HCT116 (cell line): ENCODE results near the gene KIAA1328. TPM values are rescaled to one million over a fixed set of nuclear protein-coding genes. Genes with fewer than 3 reads are reported as not detected.

ENCODE experiments used
- ATAC-seq: fragments of 200-7000 bp; cut with Tn5 transposase; 2 replicates; pipeline ENCODE4 v1.9.1; 2020; ENCODE audit warnings: mild to moderate bottlenecking, moderate library complexity
- BruUV-seq: library from RNA; stranded (reverse); fragments of 400-500 nt; replicated peaks from 2 replicates; lab custom pipeline; 2021; lab: Mats Ljungman, UMichigan
- CTCF ChIA-PET: fragments of 300-600 bp; sonication (Branson Sonifier 250); formaldehyde crosslinking; loops from one replicate; lab custom pipeline; 2021; ENCODE audit warnings: antibody characterized with exemption; lab: Charles Lee
- POLR2A ChIA-PET: fragments of 300-600, 350-600 bp; sonication (Branson Sonifier 250); formaldehyde crosslinking; loops from one replicate; lab custom pipeline; 2021; ENCODE audit warnings: antibody characterized with exemption; lab: Charles Lee
- RAD21 ChIA-PET, 2 experiments: fragments of 300-600 bp; sonication (Branson Sonifier 250); formaldehyde crosslinking; loops; one replicate each; lab custom pipeline; 2023; ENCODE audit warnings: low total read pairs in 2 of 2; ENCODE audit not compliant: uncharacterized antibody in 2 of 2, unreplicated experiment in 2 of 2, low non-redundant PET in 1 of 2; lab: Charles Lee
- DNase-seq: peaks from one replicate; pipeline ENCODE4 v3.0.0-alpha.2; 2010; ENCODE audit warnings: low read depth, low spot score
- H2AFZ ChIP-seq: fragments of 200-600 bp; shearing (Covaris generic), sonication (generic); 2 replicates; pipeline ENCODE4 v1.6.1; 2017; ENCODE audit warnings: low read depth, mixed run types, mixed read lengths, antibody characterized with exemption, low read length; ENCODE audit not compliant: poor library complexity, severe bottlenecking
- H3K27ac ChIP-seq: 2 replicates; pipeline ENCODE4 v1.5.1; 2012; ENCODE audit warnings: low read depth, low read length
- H3K27me3 ChIP-seq: fragments of 200-600 bp; sonication (generic); 2 replicates; pipeline ENCODE4 v1.6.1; 2016; ENCODE audit warnings: mixed run types, low read length, mixed read lengths; ENCODE audit not compliant: insufficient read depth
- H3K36me3 ChIP-seq, 2 experiments: fragments of 200-500 bp in 1 of 2; fragments of 200-600 bp in 1 of 2; sonication (Bioruptor generic) in 1 of 2; sonication (generic) in 1 of 2; 2 replicates each; pipeline versions ENCODE4 v1.5.1 to v1.6.1; 2014 to 2016; ENCODE audit warnings: low read length in 2 of 2, inconsistent platforms in 1 of 2, mixed read lengths in 1 of 2, mixed run types in 1 of 2; ENCODE audit not compliant: insufficient read depth in 2 of 2, control insufficient read depth in 1 of 2
- H3K4me1 ChIP-seq, 2 experiments: fragments of 200-600 bp in 1 of 2; sonication (generic) in 1 of 2; 2 replicates each; pipeline versions ENCODE4 v1.5.1 to v1.6.1; 2012 to 2017; ENCODE audit warnings: low read length in 2 of 2, inconsistent platforms in 1 of 2, mild to moderate bottlenecking in 1 of 2, mixed read lengths in 1 of 2, mixed run types in 1 of 2, moderate library complexity in 1 of 2; ENCODE audit not compliant: insufficient read depth in 2 of 2, control insufficient read depth in 1 of 2
- H3K4me2 ChIP-seq: fragments of 200-600 bp; sonication (generic); 2 replicates; pipeline ENCODE4 v1.6.1; 2017; ENCODE audit warnings: mixed run types, low read length, mixed read lengths
- H3K4me3 ChIP-seq, 2 experiments: fragments of 200-600 bp in 1 of 2; sonication (generic) in 1 of 2; replicated peaks in 1 of 2; 2 replicates each; pipeline ENCODE4 v1.5.1; 2011 to 2016; ENCODE audit warnings: low read length in 2 of 2, control low read depth in 1 of 2, low read depth in 1 of 2, mild to moderate bottlenecking in 1 of 2, mixed read lengths in 1 of 2, mixed run types in 1 of 2
- H3K79me2 ChIP-seq: fragments of 200-600 bp; sonication (generic); 2 replicates; pipeline ENCODE4 v1.6.1; 2017; ENCODE audit warnings: mild to moderate bottlenecking, mixed run types, low read length, moderate library complexity, mixed read lengths; ENCODE audit not compliant: insufficient read depth
- H3K9ac ChIP-seq: fragments of 200-600 bp; sonication (generic); 2 replicates; pipeline ENCODE4 v1.6.1; 2016; ENCODE audit warnings: low read length, mixed read lengths
- H3K9me2 ChIP-seq: fragments of 200-600 bp; sonication (generic), shearing (Covaris generic); 2 replicates; pipeline ENCODE4 v1.6.1; 2017; ENCODE audit warnings: mixed run types, mild to moderate bottlenecking, moderate library complexity; ENCODE audit not compliant: insufficient read depth
- H3K9me3 ChIP-seq, 2 experiments: fragments of 200-500 bp in 1 of 2; fragments of 200-600 bp in 1 of 2; sonication (Bioruptor generic) in 1 of 2; sonication (generic) in 1 of 2; 2 replicates each; pipeline ENCODE4 v1.6.1; 2014 to 2017; ENCODE audit warnings: low read length in 2 of 2, mixed read lengths in 2 of 2, inconsistent platforms in 1 of 2, low read depth in 1 of 2, mild to moderate bottlenecking in 1 of 2, mixed run types in 1 of 2, moderate library complexity in 1 of 2; ENCODE audit not compliant: control insufficient read depth in 1 of 2, insufficient read depth in 1 of 2
- H4K20me1 ChIP-seq: fragments of 200-600 bp; sonication (generic), shearing (Covaris generic); 2 replicates; pipeline ENCODE4 v1.6.1; 2017; ENCODE audit warnings: mixed run types, mild to moderate bottlenecking, moderate library complexity; ENCODE audit not compliant: insufficient read depth
- CBX3 ChIP-seq: IDR thresholded peaks from 2 replicates; pipeline ENCODE4 v1.6.1; 2012; ENCODE audit warnings: low read depth
- EGR1 ChIP-seq: IDR thresholded peaks from 2 replicates; pipeline ENCODE4 v1.6.1; 2012; ENCODE audit warnings: low read depth
- ELF1 ChIP-seq: IDR thresholded peaks from 2 replicates; pipeline ENCODE4 v1.6.1; 2012; ENCODE audit warnings: low read depth, borderline replicate concordance
- EZH2 ChIP-seq: fragments of 200-600 bp; sonication (generic); IDR thresholded peaks from 2 replicates; pipeline ENCODE4 v1.6.1; 2017; ENCODE audit warnings: antibody characterized with exemption, mixed run types
- JUND ChIP-seq: IDR thresholded peaks from 2 replicates; pipeline ENCODE4 v1.6.1; 2012
- POLR2AphosphoS5 ChIP-seq: IDR thresholded peaks from 2 replicates; pipeline ENCODE4 v1.6.1; 2011; ENCODE audit warnings: mild to moderate bottlenecking, low read depth, low read length, moderate library complexity
- RAD21 ChIP-seq: IDR thresholded peaks from 2 replicates; pipeline ENCODE4 v1.6.1; 2012; ENCODE audit warnings: low read depth, mild to moderate bottlenecking
- SIN3A ChIP-seq: IDR thresholded peaks from 2 replicates; pipeline ENCODE4 v1.6.1; 2012; ENCODE audit warnings: low read depth
- SP1 ChIP-seq: IDR thresholded peaks from 2 replicates; pipeline ENCODE4 v1.6.1; 2012; ENCODE audit warnings: low read depth
- SRF ChIP-seq: IDR thresholded peaks from 2 replicates; pipeline ENCODE4 v1.6.1; 2012; ENCODE audit warnings: low read depth
- TCF7L2 ChIP-seq: IDR thresholded peaks from 2 replicates; pipeline ENCODE4 v1.7.0; 2011; ENCODE audit warnings: borderline replicate concordance, inconsistent platforms; ENCODE audit not compliant: insufficient read depth, insufficient read length; ENCODE audit errors: extremely low read depth
- YY1 ChIP-seq: IDR thresholded peaks from 2 replicates; pipeline ENCODE4 v1.6.1; 2011; ENCODE audit warnings: low read length, low read depth, moderate library complexity, mild to moderate bottlenecking; ENCODE audit not compliant: insufficient replicate concordance; ENCODE audit errors: extremely low read depth
- ZFX ChIP-seq: fragments of 450-650 bp; IDR thresholded peaks from 2 replicates; pipeline ENCODE4 v1.6.1; 2017
- ZNF274 ChIP-seq: fragments of 200-500 bp; sonication (Bioruptor generic); IDR thresholded peaks from 2 replicates; pipeline ENCODE4 v1.6.1; 2014; ENCODE audit warnings: mild to moderate bottlenecking, low read depth, low read length, inconsistent platforms
- intact Hi-C: fragments of 100-400 bp; cut with micrococcal nuclease; formaldehyde crosslinking; loops from 2 replicates; pipeline ENCODE4 v1.10.0; 2022
- total RNA-seq: library from RNA; stranded (reverse); gene quantifications from one replicate; pipeline ENCODE4 v1.2.1, GENCODE V29; 2021; ENCODE audit not compliant: unreplicated experiment
- TF ChIP-seq, protein P1 (sequence below): IDR thresholded peaks from 2 replicates; pipeline ENCODE4 v1.6.1; 2012; ENCODE audit warnings: low read depth
- TF ChIP-seq, protein P2 (sequence below): IDR thresholded peaks from 2 replicates; pipeline ENCODE4 v1.6.1; 2011; ENCODE audit warnings: mild to moderate bottlenecking, low read length, moderate library complexity; ENCODE audit not compliant: insufficient replicate concordance; ENCODE audit errors: extremely low read depth
- TF ChIP-seq, protein P3 (sequence below): IDR thresholded peaks from 2 replicates; pipeline ENCODE4 v1.6.1; 2012
- TF ChIP-seq, protein P4 (sequence below), 3 experiments: fragments of 200-600 bp in 1 of 3; sonication (generic) in 1 of 3; IDR thresholded peaks in 2 of 3; conservative IDR thresholded peaks in 1 of 3; 2 replicates each; pipeline ENCODE4 v1.5.1; 2012 to 2017; ENCODE audit warnings: low read depth in 2 of 3, low read length in 2 of 3, antibody characterized with exemption in 1 of 3, borderline replicate concordance in 1 of 3, control low read depth in 1 of 3, mild to moderate bottlenecking in 1 of 3, mixed read lengths in 1 of 3, mixed run types in 1 of 3, moderate library complexity in 1 of 3; ENCODE audit not compliant: insufficient read depth in 1 of 3

The KIAA1328 gene
- total RNA-seq, 1 experiment from 2014 or later: 5.2 TPM

DNA sequence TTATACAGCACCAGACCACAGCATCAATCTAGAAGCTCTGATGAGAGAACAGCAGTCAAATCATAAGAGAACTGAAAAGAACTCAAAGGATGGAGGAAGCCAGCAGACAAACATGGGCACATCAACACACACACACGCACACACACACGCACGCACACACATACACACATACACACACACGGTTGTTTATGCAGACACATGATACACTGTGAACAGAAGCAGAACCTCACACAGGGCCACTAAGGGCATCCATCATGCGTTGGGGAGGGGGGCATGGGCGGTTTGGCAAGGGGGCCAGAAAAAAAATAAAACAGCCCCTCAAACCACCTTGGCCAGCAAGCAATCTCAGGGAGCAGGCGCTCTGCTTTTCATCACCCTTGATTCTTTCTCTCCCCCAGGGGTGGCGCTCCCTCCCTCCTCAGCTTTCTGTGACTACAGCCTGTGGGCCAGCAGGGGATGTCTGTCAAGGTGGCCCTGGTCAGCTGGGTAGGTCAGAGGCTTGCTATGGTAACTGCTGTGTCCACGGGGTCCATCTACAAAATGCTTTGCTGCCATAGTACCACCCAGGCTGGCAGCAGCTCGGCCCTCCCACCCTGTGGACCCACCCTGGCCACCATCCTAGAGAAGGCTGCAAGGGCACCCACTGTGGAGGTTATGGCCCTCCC is 418.7 kb downstream of the KIAA1328 start:
- Histone ChIP-seq H3K27me3 (no peaks in the 10 kb centered on the region), H3K9me3 (no peaks in the 10 kb centered on the region), H2AFZ (no peak overlapping the region), H3K9me2 (no peaks in the 10 kb centered on the region), H3K4me2 (no peak overlapping the region), H3K4me1 (no peaks in the 10 kb centered on the region; a peak in 1 of 4 replicates), H3K79me2 (no peaks in the 10 kb centered on the region), H3K27ac (no peak overlapping the region), H4K20me1 (no peaks in the 10 kb centered on the region), H3K36me3 (no peaks in the 10 kb centered on the region), H3K4me3 (no peak overlapping the region), H3K9ac (no peak overlapping the region)
- ChIA-PET CTCF (no interaction called here), RAD21 (no interaction called here), POLR2A (no interaction called here)
- TF ChIP-seq CBX3: no peak
- no peak for TF ChIP-seq ZNF274
- no peak for TF ChIP-seq JUND
- no peak for TF ChIP-seq TCF7L2
- TF ChIP-seq, protein P1, sequence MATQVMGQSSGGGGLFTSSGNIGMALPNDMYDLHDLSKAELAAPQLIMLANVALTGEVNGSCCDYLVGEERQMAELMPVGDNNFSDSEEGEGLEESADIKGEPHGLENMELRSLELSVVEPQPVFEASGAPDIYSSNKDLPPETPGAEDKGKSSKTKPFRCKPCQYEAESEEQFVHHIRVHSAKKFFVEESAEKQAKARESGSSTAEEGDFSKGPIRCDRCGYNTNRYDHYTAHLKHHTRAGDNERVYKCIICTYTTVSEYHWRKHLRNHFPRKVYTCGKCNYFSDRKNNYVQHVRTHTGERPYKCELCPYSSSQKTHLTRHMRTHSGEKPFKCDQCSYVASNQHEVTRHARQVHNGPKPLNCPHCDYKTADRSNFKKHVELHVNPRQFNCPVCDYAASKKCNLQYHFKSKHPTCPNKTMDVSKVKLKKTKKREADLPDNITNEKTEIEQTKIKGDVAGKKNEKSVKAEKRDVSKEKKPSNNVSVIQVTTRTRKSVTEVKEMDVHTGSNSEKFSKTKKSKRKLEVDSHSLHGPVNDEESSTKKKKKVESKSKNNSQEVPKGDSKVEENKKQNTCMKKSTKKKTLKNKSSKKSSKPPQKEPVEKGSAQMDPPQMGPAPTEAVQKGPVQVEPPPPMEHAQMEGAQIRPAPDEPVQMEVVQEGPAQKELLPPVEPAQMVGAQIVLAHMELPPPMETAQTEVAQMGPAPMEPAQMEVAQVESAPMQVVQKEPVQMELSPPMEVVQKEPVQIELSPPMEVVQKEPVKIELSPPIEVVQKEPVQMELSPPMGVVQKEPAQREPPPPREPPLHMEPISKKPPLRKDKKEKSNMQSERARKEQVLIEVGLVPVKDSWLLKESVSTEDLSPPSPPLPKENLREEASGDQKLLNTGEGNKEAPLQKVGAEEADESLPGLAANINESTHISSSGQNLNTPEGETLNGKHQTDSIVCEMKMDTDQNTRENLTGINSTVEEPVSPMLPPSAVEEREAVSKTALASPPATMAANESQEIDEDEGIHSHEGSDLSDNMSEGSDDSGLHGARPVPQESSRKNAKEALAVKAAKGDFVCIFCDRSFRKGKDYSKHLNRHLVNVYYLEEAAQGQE: no peak
- TF ChIP-seq EGR1: no peak
- no peak for TF ChIP-seq YY1
- TF ChIP-seq ELF1: no peak
- no peak for TF ChIP-seq SP1
- TF ChIP-seq, protein P2, sequence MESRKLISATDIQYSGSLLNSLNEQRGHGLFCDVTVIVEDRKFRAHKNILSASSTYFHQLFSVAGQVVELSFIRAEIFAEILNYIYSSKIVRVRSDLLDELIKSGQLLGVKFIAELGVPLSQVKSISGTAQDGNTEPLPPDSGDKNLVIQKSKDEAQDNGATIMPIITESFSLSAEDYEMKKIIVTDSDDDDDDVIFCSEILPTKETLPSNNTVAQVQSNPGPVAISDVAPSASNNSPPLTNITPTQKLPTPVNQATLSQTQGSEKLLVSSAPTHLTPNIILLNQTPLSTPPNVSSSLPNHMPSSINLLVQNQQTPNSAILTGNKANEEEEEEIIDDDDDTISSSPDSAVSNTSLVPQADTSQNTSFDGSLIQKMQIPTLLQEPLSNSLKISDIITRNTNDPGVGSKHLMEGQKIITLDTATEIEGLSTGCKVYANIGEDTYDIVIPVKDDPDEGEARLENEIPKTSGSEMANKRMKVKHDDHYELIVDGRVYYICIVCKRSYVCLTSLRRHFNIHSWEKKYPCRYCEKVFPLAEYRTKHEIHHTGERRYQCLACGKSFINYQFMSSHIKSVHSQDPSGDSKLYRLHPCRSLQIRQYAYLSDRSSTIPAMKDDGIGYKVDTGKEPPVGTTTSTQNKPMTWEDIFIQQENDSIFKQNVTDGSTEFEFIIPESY: no peak
- TF ChIP-seq RAD21: no peak
- TF ChIP-seq, protein P3, sequence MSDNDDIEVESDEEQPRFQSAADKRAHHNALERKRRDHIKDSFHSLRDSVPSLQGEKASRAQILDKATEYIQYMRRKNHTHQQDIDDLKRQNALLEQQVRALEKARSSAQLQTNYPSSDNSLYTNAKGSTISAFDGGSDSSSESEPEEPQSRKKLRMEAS: no peak
- TF ChIP-seq SIN3A: no peak
- no peak for TF ChIP-seq ZFX
- TF ChIP-seq POLR2AphosphoS5: no peak
- TF ChIP-seq EZH2: no peak
- TF ChIP-seq, protein P4, sequence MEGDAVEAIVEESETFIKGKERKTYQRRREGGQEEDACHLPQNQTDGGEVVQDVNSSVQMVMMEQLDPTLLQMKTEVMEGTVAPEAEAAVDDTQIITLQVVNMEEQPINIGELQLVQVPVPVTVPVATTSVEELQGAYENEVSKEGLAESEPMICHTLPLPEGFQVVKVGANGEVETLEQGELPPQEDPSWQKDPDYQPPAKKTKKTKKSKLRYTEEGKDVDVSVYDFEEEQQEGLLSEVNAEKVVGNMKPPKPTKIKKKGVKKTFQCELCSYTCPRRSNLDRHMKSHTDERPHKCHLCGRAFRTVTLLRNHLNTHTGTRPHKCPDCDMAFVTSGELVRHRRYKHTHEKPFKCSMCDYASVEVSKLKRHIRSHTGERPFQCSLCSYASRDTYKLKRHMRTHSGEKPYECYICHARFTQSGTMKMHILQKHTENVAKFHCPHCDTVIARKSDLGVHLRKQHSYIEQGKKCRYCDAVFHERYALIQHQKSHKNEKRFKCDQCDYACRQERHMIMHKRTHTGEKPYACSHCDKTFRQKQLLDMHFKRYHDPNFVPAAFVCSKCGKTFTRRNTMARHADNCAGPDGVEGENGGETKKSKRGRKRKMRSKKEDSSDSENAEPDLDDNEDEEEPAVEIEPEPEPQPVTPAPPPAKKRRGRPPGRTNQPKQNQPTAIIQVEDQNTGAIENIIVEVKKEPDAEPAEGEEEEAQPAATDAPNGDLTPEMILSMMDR (IDR thresholded peaks at IDR 0.05 in 2 of 3, conservative IDR thresholded peaks at IDR 0.05 in 1 of 3; ENCODE audit: borderline replicate concordance in 1 of 3, insufficient read depth in 1 of 3, low read depth in 2 of 3, low read length in 2 of 3): no peak
- TF ChIP-seq SRF: no peak
- intact Hi-C loops: no loop called here
- ATAC-seq (no peak), DNase-seq (no peak)
- no TSS peak for BruUV-seq
